GM18508 (cell line): ENCODE data around the gene CCDC13.
"Not testable (repeated sequence)": the region's sequence is repeated elsewhere in the genome, so short reads cannot be mapped to it uniquely, and the experiment has no call there.

Experiments
- ATAC-seq: cut with Tn5 transposase; IDR thresholded peaks from one replicate; pipeline ENCODE4 v1.9.1; 2021; ENCODE audit warnings: moderate number of reproducible peaks; ENCODE audit not compliant: insufficient read depth, unreplicated experiment

CCDC13 gene, protein sequence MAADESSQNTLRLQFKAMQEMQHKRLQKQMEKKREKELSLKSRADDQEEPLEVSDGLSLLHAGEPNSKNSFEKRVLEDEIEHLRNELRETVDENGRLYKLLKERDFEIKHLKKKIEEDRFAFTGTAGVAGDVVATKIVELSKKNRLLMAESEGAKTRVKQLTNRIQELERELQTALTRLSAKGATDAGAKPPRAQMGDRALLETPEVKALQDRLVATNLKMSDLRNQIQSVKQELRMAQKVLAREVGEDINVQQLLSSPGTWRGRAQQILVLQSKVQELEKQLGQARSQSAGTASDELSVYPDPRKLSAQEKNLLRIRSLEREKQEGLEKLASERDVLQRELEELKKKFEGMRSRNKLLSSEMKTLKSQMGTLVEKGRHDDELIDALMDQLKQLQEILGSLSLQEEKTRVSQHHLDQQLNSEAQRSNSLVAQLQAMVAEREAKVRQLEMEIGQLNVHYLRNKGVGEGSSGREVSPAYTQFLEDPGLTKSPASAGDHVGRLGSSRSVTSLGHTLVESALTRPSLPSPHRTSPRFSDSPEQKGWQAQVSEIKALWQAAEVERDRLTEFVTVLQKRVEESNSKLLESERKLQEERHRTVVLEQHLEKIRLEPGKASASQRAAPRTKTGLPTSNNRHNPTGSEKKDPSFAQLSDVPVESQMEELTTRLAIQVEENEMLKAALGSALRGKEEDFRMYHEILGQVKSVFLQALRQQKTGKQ

DNA sequence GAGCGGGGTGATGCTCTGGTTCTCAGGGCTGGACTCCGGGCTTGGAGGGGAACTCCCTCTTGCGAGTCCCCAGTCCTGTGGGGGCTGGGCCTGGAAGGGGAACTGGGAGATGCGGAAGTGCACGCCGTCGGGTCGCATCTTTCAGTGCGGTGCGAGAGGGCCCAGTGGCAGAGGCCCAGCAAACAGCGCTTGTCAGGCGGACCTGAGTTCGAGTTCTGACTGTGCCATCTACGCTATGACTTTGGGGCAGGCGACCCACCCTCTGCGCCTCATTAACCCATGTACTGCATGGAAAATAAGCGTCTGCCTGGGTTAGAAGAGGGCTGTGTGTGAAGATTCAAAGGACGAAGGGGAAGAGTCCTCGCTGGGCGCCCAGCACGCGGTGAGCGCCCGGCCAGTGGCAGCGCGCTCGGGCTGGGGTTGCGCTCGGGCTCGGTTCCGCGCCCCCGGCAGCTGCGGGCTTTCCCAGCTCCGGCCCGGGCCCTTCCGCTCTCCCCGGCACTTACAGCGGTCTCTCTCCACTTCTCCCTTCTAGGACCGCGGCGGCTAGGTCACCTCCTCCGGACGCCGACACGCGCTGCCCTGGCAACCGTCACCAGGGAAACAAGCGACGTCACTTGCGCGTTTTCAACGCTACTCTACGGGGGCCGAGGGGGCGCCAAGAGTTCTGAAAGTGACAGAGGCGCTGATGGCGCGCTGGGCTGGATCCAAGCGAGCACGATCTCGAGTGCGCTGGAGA lies at the start of gene CCDC13:
TSS of gene CCDC13 (minus strand) at position 584 of the 739 bp plus-strand sequence. CDS start 14,908 bp downstream, outside the sequence.
- ATAC-seq: peak; percentile 80

DNA sequence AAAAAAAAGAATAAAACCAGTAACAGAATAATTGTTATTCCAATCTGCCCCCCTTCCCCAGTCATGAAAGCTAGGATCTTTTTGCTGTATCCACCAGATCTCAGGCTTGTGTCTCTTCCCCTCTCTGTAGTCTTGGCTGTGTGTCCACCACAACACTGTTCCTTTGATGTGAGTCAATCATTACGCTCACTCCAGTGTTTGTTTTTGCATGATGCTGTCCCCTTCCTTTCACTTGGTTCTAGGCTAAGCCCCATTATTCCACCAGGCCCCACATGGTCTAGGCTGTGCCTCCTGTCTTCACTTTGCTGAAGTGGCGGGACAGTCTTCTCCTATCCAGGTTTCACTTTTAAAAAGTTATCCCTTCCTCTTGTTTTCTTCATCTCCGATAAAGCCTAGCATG lies 49.8 kb upstream of the CCDC13 start:
- ATAC-seq: no peak

DNA sequence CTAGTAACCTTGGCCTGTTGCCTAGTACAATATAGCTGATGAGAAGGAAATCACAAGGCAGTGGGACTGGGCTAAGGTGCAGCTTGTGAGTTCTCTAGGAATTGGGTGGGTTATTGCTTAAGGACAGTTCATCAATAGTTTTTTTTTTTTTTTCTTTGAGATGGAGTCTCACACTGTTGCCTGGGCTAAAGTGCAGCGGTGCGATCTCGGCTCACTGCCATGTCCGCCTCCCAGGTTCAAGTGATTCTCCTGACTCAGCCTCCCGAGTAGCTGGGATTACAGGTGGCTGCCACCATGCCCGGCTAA lies 47.6 kb upstream of the CCDC13 start:
- no peak for ATAC-seq

DNA sequence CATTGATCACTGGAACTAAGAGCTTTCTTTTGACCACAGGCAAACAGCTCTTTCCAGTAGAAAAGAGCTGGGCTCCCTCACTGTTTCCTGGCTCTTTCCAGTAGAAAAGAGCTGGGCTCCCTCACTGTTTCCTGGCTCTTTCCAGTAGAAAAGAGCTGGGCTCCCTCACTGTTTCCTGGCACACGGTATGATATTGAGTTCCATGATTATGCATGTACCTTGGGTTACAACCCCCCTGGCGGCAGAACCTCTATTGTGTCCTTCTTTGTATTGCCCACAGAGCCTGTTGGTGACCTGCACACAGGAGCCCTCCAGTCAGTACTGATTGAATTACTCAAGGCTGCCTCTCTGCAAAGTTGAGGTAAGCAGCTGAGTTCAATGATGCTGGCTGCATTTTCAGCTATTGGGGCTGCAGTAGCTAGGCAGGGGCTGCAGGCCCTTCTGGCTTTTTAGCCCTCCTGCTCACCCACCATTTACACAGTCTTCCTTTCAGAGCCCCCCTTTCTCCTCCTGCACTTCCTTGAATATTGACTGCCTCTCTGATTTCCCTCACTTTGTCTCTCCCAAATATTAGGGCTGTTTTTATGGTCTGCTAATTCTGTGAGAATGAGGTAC lies 46.4 kb upstream of the CCDC13 start:
- no peak for ATAC-seq

DNA sequence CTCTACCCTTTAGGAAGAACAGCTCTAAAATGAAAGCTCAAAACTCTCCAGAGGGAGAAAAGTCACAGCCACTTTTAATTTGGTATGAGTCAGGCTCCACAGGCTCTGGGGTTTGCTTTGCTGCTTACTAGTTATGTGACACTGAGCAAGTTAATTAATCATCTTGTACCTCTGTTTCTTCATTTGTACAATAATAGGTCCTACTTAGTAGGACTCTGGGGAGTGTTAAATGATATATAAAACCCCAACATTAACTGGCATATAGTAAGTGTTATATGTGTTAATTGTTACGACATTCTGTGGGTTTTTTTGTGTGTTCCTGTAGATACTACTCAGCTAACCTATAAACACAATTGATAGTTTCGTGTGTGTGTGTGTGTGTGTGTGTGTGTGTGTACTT lies 42.8 kb upstream of the CCDC13 start:
- no peak for ATAC-seq

DNA sequence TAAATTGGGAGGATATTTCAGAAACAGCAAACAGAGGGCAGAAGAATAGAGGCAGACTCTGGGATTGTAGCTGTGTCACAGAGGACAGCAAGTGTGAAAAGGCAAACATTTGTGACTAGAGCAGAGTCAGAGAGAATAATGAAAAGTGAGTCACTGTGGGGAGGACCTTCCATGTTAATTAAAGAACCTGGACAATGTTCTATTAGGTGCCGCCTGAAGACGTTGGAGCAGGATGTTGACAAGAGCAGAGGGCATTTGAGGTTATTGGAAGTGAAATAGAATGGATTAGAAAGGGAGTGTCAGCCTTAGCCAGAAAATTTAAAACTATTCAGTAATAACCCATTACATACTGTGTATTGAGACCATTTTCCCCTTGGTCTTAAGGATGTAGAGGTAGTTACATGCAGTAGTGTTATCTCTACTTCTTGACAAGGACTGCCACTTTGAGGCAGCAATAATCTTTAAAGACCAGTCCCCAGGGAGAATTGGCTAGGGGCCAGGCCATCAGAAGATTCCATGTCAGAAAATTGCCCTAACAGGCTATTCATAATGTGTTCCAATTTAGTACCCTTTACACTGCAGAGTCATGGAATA lies 42.0 kb upstream of the CCDC13 start:
- no peak for ATAC-seq

DNA sequence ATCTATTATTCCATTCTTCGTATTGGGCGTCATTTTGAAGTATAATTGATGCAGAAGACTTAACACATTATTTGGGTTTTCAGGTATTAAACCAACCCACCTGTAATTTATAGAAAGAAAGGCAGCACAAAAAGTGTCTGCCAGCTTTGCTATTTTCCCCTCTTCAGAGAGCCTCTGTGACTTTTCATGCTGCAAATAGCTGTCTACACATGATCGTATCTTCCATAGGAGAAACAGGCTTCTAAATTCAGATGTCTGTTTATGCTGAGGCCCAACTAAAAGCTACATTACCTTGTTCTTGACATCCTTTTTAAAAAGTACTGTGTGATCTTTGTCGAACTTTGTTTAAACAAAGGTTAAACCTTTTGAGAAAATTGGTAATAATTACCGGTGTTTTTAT lies 41.2 kb upstream of the CCDC13 start:
- ATAC-seq: no peak

DNA sequence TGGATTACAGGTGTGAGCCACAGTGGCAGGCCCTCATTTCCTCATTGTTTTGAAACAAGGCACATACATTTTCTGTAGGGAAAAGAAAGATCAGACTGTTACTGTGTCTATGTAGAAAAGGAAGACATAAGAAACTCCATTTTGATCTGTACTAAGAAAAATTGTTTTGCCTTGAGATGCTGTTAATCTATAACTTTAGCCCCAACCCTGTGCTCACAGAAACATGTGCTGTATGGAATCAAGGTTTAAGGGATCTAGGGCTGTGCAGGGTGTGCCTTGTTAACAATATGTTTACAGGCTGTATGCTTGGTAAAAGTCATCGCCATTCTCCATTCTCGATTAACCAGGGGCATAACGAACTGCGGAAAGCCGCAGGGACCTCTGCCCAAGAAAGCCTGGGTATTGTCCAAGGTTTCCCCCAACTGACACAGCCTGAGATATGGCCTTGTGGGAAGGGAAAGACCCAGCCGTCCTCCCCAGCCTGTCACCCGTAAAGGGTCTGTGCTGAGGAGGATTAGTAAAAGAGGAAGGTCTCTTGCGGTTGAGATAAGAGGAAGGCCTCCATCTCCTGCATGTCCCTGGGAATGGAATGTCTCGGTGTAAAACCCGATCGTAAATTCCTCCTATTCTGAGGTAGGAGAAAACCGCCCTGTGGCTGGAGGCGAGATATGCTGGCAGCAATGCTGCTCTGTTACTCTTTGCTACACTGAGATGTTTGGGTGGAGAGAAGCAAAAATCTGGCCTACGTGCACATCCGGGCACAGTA lies 38.2 kb upstream of the CCDC13 start:
- not testable (repeated sequence) for ATAC-seq

DNA sequence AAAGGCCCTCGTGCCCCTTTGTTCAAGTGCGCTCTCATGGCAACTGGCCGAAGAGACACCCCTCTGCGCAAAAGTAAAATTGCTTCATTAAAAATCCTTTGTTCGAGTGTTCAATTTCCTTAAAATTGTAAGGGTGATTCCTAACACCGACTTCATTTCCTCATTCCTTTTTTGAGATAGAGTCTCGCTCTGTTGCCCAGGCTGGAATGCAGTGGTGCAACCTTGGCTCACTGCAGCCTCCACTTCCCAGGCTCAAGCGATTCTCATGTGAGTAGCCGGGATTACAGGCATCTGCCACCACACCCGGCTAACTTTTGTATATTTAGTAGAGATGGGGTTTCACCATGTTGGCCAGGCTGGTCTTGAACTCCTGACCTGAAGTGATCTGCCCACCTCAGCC lies 37.7 kb upstream of the CCDC13 start:
- ATAC-seq: not testable (repeated sequence)

DNA sequence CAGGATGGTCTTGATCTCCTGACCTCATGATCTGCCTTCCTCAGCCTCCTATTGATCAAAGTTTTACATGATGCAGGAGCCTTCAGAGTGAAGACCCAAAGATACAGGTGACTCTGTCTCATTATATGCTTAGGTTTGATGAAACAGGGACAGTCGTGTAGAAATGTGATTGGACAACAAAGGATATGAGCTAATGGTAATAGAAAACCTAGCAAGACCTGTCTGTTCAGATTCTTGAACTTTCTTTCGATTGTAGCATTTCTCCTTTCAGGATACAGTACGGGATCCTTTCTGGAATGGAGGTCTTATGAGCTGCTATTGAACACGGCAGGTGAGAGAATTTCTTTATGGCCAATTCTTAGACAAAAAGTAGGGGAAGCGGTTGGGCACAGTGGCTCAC lies 36.1 kb upstream of the CCDC13 start, which contains the start of gene ACKR2:
TSS of gene ACKR2 (plus strand) at position 244 of the 400 bp plus-strand sequence. CDS start 55,058 bp downstream, outside the sequence.
- ATAC-seq: no peak

DNA sequence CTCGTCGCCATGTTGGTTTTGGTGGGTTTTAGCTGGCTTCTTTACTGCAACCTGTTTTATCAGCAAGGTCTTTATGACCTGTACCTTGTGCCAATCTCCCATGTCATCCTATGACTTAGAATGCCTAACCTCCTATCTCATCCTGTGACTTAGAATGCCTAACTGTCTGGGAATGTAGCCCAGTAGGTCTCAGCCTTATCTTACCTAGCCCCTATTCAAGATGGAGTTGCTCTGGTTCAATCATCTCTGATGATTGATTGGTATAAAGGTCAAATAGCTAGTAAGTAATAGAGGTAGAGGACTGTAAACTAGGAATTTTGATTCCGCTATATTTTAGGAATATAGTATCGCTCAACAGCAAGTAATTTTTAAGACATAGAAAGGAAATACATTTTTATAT lies 34.9 kb upstream of the CCDC13 start:
- ATAC-seq: no peak

DNA sequence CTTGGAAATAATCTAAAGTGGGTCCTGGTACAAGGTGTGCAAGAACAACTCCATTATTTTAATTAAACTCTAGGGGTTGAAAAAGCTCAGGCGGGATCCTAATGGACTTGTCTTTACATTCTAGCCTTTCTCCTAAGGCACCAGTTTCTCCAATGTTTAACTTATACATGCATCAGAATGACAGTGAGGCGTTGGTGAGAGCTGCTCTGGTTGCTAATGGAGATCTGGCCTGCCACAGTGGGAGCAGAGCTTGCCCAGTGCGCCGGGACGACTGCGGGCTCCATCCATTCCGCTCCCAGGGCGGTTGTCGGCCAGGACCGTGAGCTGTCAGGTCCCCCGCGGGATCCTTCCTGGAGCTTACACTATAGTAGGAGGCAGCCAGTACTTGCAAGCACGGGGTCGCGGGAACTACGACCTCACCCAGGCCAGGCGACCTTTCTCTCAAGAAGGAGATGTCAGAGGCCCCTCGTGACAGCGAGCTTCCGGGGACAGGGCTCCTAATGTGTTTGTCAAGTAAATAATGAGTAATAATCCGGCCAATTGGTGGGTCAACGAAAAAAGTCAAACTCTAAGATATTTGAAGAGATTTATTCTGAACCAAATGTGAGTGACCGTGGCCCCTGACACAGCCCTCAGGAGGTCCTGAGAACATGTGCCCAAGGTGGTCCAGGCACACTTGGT lies 32.2 kb upstream of the CCDC13 start:
- no peak for ATAC-seq

DNA sequence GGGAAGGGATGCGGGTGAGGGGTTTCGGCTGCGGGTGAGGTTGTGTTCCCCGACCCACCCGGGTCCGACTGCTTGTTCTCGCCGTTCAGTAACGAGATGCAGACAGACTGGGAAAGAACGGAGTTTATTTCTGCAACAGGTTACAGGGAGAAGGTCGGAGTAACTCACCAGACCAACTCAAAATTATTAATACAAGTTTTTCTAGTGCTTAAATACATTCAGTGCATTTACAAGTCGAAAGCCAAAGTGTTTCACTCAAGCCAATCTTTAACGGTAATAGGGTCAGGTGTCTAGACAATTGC lies 31.7 kb upstream of the CCDC13 start:
- ATAC-seq: no peak

DNA sequence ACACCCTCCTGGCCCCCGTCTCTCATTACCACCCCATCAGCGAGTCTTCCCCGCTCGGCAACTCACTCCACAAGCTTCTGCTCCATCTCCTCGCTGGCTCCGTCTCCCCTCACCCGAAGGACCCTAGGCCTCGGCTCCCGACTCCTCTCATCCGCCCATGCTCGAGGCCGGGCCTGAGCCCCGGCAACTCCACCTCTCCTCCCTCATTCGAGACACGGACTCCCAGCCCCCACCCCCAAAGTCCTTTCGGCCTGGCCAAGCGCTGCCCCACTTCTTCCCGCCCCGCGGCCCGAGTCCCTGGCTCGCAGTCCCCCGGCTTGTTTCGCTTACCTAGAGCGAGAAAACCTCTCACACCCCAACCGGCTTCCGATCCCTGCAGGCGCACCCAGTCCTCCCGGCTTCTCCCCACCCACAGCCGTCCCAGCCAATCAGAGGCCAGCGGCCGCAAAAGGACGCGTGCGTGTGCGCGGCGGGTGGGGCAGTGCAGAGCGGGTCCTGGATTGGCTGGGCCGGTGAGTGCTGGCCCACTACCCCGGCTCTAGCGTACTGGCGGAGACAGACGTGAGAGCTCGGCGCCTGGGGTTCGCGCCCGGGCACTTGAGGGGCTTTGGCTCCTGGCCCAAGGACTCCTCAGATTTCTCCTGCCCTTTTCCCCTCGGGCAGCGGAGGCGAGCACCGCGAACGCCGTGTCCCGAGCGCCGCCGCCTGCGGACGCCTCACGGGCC lies 31.2 kb upstream of the CCDC13 start, which contains the start of gene HIGD1A:
TSS of gene HIGD1A (minus strand) at position 385 of the 725 bp plus-strand sequence. CDS start 10,237 bp downstream, outside the sequence.
- ATAC-seq: peak; percentile 86

DNA sequence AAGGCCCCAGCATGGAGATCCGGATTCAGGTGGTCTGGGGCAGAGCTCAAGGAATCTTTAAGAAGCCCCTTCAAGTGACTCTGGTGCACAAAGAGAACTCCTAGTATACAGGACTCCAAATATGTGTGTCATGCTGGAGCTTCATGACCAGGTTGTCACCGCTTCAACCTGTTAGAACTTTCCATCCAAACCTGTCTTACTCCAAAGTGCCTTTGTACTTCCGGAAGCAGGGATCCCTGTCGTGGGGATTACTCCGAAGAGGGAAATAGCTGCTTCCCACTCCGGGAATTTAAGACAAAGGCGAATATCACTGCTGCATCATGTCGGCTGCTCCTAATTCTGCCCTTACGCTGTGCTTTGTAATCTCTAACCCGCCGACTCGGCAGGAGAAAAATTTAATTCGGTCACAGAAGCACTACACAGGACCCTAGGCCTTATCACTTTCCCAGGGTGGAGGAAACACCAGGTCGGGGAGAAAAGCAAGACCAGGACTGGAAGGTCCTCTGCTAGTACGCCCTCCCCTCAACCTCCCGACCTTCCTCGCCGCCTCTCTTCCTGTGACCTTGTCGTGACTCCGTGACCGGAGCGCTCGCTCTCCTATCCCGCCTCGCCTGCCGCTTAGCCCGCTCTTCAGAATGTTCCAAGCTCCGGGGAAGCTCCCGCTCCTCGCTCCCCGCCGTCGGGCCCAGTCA lies 30.5 kb upstream of the CCDC13 start:
- ATAC-seq: no peak

DNA sequence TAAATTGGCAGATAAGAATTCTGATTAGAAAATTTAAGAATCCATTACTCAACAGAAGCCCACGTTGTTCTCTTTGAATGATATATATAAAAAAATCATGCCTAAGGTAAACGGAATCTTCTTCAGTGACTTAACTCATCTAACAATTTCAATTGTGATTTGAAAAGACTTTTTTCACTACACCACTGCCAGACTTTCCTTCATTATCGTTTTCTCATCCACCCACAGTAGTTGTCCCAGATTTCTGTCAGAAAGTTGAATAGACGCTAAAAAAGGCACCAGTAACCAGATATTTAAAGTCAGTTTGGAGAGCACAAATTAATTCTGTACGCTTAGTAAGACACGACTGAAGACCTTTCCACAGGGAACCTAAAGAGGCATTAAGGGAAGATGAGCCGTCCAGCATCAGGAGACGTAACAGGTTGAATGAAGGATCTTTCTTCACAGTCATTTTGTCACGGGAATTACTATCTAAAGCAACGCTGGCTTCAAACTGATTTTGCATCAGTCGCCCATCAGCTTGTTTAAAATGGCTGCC lies 29.9 kb upstream of the CCDC13 start:
- no peak for ATAC-seq

DNA sequence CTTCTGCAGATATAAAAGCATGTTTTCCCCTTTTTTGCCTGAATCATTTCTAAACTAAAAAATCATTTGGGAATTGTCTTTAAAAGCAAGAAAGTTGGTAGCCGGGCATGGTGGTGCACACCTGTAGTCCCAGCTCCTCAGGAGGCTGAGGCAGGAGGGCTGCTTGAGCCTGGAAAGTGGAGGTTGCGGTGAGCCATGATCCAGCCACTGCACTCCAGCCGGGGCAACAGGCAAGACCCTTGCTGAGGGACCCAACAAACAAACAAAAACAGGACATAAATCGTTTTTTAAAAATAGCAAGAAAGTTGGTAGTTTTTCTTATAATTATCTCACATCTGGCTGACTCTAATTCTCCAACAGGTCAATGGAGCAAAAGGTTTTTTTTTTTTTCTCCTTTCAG lies 28.7 kb upstream of the CCDC13 start:
- no peak for ATAC-seq
